Activated T-helper 2 cell treated with anti-CD3 and anti-CD28 coated beads, Interferon-gamma antibody, Interleukin-2, Interleukin-4, amounts not matched to agents 10 μg/mL and 5 μg/mL and 100 μg/mL, durations not matched to agents 14 hours and 24 hours and 36 hours (primary cell): Measurements from ENCODE around the gene RHOC. TPM values are rescaled to one million over a fixed set of nuclear protein-coding genes. Genes with fewer than 3 reads are reported as not detected.

Experiments used
- DNase-seq: peaks from one replicate; pipeline ENCODE4 v3.0.0; 2021; ENCODE audit warnings: low spot score
- H3K27ac Mint-ChIP-seq: one replicate; pipeline ENCODE4 v1.8.0; 2021; ENCODE audit warnings: mixed read lengths
- H3K27me3 Mint-ChIP-seq: one replicate; pipeline ENCODE4 v1.8.0; 2021; ENCODE audit warnings: low read depth, mixed read lengths
- H3K36me3 Mint-ChIP-seq: one replicate; pipeline ENCODE4 v1.8.0; 2021; ENCODE audit warnings: low read depth, mixed read lengths
- H3K4me1 Mint-ChIP-seq: one replicate; pipeline ENCODE4 v1.8.0; 2021; ENCODE audit warnings: low read depth, mixed read lengths
- H3K4me3 Mint-ChIP-seq: one replicate; pipeline ENCODE4 v1.8.0; 2021; ENCODE audit warnings: low read depth, mild to moderate bottlenecking, moderate library complexity, mixed read lengths
- H3K9me3 Mint-ChIP-seq: one replicate; pipeline ENCODE4 v1.8.0; 2021; ENCODE audit warnings: mixed read lengths
- intact Hi-C: fragments of 100-400 bp; cut with micrococcal nuclease; formaldehyde crosslinking; loops from one replicate; pipeline ENCODE4 v1.15.1; 2023
- total RNA-seq: library from RNA; stranded (reverse); gene quantifications from 2 replicates; pipeline ENCODE4 v1.2.3, GENCODE V29; 2022

The RHOC gene
- total RNA-seq, 1 donor from 2014 or later, result 74.7 TPM

DNA sequence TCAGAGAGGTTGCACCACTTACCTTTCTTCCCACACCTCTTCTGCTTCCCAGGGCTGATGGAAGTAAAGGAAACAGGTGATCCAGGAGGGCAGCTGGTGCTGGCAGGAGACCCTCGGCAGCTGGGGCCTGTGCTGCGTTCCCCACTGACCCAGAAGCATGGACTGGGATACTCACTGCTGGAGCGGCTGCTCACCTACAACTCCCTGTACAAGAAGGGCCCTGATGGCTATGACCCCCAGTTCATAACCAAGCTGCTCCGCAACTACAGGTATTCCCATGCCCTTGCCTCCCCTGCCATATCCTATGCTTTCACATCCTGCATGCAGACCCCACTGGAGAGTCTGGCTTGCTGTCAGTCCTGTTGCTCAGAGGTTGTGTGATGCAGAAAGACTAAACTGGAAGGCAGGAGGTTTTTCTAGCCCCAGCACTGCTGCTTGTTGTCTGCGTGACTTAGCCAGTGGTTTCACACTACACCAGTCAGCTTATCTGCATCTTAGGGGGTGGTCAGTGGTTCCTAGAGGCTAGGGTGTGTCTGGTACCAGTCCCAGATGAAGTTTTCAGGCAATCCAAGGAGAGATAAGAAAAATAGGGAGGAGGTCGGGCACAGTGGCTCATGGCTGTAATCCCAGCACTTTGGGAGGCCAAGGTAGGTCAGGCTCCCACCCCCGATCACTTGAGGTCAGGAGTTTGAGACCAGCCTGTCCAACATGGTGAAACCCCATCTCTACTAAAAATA lies 10.2 kb downstream of the RHOC start:
- no peak overlapping the region for H3K4me3 Mint-ChIP-seq
- H3K27me3 Mint-ChIP-seq, result no peaks in the 10 kb centered on the region
- H3K27ac Mint-ChIP-seq, result no peak overlapping the region
- peaks cover 55% of the 10 kb centered on the region for H3K36me3 Mint-ChIP-seq
- H3K4me1 Mint-ChIP-seq, result peaks cover 24% of the 10 kb centered on the region
- no peak for DNase-seq
- intact Hi-C loops, result no loop called here
- no peaks in the 10 kb centered on the region for H3K9me3 Mint-ChIP-seq

DNA sequence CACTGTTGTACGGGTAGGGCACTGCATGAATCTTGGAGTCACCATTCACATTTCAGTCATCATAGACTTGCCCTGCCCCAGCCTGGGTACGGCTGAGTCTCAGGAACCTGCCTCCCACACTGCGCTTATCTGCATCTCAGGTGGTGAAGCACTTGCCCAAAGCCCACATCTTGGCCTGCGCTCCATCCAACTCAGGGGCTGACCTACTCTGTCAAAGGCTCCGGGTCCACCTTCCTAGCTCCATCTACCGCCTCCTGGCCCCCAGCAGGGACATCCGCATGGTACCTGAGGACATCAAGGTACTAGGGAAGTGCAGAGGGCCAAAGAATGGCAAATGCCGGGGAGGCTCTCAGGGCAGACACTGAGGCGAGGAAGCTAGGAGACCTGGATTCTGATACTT lies 11.7 kb downstream of the RHOC start:
- no peak for DNase-seq
- Mint-ChIP-seq H3K4me1 (peaks cover 11% of the 10 kb centered on the region), H3K9me3 (no peaks in the 10 kb centered on the region), H3K27me3 (no peaks in the 10 kb centered on the region), H3K4me3 (no peak overlapping the region), H3K36me3 (peaks cover 54% of the 10 kb centered on the region), H3K27ac (no peak overlapping the region)
- intact Hi-C loops, result no loop called here

DNA sequence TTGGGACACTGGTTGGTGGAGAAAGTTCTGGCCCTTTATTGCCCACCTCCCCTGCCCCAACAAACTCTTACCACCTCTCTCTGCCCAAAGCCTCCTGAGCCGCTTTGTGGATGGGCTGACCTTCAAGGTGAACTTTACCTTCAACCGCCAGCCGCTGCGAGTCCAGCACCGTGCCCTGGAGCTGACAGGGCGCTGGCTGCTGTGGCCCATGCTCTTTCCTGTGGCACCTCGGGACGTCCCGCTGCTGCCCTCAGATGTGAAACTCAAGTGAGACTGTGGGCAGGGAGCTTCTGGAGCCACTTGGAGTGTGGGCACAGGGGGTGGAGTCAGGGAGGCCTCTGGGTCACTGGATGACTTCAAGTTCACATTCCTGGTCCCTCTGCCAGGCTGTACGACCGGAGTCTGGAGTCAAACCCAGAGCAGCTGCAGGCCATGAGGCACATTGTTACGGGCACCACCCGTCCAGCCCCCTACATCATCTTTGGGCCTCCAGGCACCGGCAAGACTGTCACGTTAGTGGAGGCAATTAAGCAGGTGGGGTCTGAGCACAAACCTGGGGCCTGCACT lies 12.5 kb downstream of the RHOC start:
- no peak overlapping the region for H3K27ac Mint-ChIP-seq
- H3K36me3 Mint-ChIP-seq, result peaks cover 53% of the 10 kb centered on the region
- no peaks in the 10 kb centered on the region for H3K9me3 Mint-ChIP-seq
- no peaks in the 10 kb centered on the region for H3K27me3 Mint-ChIP-seq
- DNase-seq, result no peak
- H3K4me3 Mint-ChIP-seq, result no peak overlapping the region
- intact Hi-C loops, result no loop called here
- peaks cover 3% of the 10 kb centered on the region for H3K4me1 Mint-ChIP-seq

DNA sequence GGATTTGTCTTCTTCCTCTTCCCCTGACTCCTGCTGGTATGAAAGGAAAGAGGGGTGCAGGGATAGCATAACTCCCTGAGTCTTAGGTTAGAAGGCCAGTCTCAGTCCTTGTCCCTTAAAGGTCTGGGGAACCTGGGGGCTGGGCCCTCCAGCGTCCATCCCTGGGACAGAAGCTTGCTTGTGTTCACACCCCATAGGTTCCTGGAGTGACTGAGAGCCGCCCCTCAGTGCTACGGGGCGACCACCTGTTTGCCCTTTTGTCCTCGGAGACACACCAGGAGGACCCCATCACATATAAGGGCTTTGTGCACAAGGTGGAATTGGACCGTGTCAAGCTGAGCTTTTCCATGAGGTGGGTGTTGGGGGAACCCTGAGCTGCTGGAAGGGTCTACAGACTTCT lies 13.1 kb downstream of the RHOC start:
- no peaks in the 10 kb centered on the region for H3K9me3 Mint-ChIP-seq
- no peaks in the 10 kb centered on the region for H3K4me1 Mint-ChIP-seq

DNA sequence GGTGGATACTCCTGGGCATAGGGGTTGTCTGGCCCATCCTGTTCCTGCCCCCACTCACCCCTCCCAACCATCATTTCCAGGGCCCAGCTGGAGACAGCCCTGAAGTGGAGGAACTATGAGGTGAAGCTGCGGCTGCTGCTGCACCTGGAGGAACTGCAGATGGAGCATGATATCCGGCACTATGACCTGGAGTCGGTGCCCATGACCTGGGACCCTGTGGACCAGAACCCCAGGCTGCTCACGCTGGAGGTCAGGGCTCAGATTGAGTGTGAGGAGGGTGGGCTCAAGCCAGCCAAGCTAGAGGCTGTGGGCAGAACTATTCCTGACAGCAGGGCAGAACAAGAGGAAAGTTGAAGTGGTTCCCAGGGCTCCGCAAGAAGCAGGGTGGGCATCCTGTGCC lies 14.2 kb downstream of the RHOC start:
- Mint-ChIP-seq H3K27me3 (no peaks in the 10 kb centered on the region), H3K4me1 (no peaks in the 10 kb centered on the region), H3K36me3 (peaks cover 46% of the 10 kb centered on the region), H3K27ac (no peak overlapping the region), H3K4me3 (no peak overlapping the region), H3K9me3 (no peaks in the 10 kb centered on the region)
- intact Hi-C loops, result no loop called here
- DNase-seq, result no peak

More for the DNA sequence above, 13.1 kb downstream of the RHOC start:
- peaks cover 49% of the 10 kb centered on the region for H3K36me3 Mint-ChIP-seq
- H3K27ac Mint-ChIP-seq, result no peak overlapping the region
- H3K27me3 Mint-ChIP-seq, result no peaks in the 10 kb centered on the region
- H3K4me3 Mint-ChIP-seq, result no peak overlapping the region
- intact Hi-C loops, result no loop called here
- no peak for DNase-seq

DNA sequence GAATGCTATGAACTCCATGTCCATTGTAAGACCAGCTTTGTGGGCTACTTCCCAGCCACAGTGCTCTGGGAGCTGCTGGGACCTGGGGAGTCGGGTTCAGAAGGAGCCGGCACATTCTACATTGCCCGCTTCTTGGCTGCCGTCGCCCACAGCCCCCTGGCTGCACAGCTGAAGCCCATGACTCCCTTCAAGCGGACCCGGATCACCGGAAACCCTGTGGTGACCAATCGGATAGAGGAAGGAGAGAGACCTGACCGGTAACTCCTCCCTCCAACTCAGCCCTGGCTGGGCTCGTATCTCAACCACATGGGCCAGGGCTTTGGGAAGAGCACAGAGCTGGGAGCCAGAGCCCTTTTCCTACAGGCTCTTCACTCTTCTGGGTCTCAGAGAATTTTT lies 17.1 kb downstream of the RHOC start:
- Mint-ChIP-seq H3K9me3 (no peaks in the 10 kb centered on the region), H3K4me1 (peaks cover 3% of the 10 kb centered on the region), H3K4me3 (no peak overlapping the region), H3K27ac (no peak overlapping the region), H3K36me3 (peaks cover 32% of the 10 kb centered on the region), H3K27me3 (no peaks in the 10 kb centered on the region)
- intact Hi-C loops, result no loop called here
- DNase-seq, result no peak

DNA sequence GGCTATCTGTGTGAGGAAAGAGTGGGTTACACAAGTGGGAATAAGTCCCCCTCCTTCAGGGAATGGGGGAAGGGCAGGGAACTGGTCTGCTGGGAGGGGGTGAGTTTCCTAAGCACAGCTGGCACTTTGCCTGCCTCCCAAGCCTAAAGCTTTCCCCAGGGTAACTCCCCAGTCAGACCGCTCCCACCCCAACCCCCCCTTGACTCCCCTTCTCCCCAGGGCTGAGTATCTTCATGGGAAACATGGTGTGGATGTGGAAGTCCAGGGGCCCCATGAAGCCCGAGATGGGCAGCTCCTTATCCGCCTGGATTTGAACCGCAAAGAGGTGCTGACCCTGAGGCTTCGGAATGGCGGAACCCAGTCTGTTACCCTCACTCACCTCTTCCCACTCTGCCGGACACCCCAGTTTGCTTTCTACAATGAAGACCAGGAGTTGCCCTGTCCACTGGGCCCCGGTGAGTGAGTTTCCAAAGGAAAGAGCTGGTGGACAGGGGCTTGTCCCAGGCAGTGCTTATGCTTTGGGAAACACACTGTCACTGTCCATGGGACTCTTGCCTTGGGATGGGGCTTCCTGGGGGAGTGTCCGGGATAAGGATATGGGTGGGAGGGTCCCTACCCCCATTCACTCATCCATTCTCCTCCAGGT lies 17.6 kb downstream of the RHOC start:
- no peaks in the 10 kb centered on the region for H3K27me3 Mint-ChIP-seq

DNA sequence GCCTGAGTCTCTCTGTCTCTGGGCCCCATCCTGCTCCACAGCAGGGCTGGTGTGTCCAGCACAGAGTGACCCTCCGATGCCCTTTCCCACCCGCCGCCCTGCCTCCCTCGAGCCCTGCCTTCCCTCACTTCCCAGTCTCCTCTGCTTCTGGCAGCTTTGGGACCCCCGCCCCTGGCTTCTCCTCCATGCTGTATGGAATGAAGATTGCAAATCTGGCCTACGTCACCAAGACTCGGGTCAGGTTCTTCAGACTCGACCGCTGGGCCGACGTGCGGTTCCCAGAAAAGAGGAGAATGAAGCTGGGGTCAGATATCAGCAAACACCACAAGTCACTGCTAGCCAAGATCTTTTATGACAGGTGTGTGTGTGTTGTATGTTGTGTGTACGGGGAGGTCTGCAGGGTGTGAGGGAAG lies 18.1 kb downstream of the RHOC start:
- intact Hi-C loops, result no loop called here
- H3K4me3 Mint-ChIP-seq, result no peak overlapping the region
- no peaks in the 10 kb centered on the region for H3K9me3 Mint-ChIP-seq
- DNase-seq, result no peak
- H3K36me3 Mint-ChIP-seq, result peaks cover 30% of the 10 kb centered on the region
- no peaks in the 10 kb centered on the region for H3K27me3 Mint-ChIP-seq
- peaks cover 3% of the 10 kb centered on the region for H3K4me1 Mint-ChIP-seq
- no peak overlapping the region for H3K27ac Mint-ChIP-seq

More for the DNA sequence above, 17.6 kb downstream of the RHOC start:
- no peak overlapping the region for H3K4me3 Mint-ChIP-seq
- H3K4me1 Mint-ChIP-seq, result peaks cover 3% of the 10 kb centered on the region
- no peak overlapping the region for H3K27ac Mint-ChIP-seq
- no peaks in the 10 kb centered on the region for H3K9me3 Mint-ChIP-seq
- no peak for DNase-seq
- H3K36me3 Mint-ChIP-seq, result peaks cover 30% of the 10 kb centered on the region
- intact Hi-C loops, result no loop called here

DNA sequence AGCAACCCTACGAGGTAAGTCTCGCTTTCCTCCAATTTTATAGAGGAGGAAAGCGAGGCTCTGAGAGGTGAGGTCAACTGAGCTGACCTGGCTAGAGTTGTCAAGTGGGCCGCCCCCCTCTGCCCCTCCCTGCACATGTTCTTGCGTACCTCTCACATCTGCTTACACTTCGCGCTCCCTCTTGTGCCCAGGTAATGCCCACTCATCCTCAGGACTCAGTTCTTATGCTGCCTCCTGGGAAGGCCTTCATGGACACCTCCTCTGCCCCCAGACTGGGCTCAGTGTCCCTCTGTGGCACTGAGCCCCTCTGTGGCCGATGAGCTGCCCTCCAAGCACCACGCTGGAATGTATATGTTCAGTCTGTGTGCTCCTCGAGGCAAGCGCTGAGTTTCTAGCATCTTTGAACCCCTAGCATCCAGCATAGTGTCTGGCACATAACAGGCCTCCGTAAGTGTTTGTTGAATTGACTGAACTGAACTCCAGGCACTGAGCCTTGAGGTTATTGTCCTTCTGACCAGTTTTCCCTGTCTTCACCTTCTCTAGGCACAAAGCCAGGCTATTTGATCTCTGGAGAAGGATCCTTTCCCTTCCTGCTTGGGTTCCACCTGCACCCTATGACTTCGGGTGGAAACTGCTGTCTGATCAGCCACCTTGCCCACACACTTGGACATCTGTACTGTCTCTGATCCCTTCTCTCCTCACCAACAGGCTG lies 19.0 kb downstream of the RHOC start:
- DNase-seq, result no peak
- Mint-ChIP-seq H3K27me3 (no peaks in the 10 kb centered on the region), H3K4me3 (no peak overlapping the region), H3K27ac (no peak overlapping the region), H3K4me1 (peaks cover 3% of the 10 kb centered on the region), H3K9me3 (no peaks in the 10 kb centered on the region), H3K36me3 (peaks cover 27% of the 10 kb centered on the region)
- intact Hi-C loops, result no loop called here

DNA sequence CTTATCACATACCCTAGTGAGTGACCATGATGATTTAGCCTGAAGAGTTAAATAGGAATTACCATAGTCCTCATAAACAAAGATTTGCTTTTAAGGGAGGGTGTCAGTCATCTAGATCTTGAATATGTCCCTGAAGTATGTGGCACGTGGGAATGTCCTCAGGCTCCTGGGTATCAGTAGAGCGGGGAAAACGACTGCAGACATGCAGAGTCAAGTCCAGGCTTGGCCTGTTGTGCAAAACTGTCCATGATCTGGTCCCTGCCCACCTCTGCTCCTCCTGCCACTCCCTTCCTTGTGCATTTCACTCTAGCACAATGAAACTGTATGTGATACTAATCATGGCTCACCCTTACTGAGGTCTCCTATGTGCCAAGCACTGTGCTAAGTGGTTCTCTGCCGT lies 19.6 kb downstream of the RHOC start:
- intact Hi-C loops, result no loop called here

DNA sequence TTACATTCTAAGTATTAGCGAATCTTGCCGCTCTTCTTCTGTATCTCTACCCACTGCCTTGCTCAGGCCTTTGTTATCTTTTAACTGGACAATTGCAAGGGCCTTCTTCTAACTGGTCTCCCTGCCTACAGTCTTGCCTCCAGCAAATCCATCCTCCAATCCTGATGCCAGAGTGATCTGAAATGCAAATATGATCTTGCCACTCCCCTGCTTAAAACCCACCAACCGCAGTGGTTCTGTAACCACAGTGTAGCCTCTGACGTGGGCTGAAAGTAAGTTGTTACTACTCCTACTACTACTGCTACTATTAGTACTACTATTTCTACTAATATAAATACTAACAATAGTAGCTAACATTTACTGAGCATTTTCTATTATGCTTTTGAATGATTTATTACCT lies 20.1 kb downstream of the RHOC start:
- Mint-ChIP-seq H3K27me3 (no peaks in the 10 kb centered on the region), H3K9me3 (no peaks in the 10 kb centered on the region), H3K4me1 (peaks cover 3% of the 10 kb centered on the region), H3K4me3 (no peak overlapping the region), H3K27ac (no peak overlapping the region), H3K36me3 (peaks cover 22% of the 10 kb centered on the region)
- intact Hi-C loops, result no loop called here
- DNase-seq, result no peak

More for the DNA sequence above, 19.6 kb downstream of the RHOC start:
- DNase-seq, result no peak
- Mint-ChIP-seq H3K36me3 (peaks cover 23% of the 10 kb centered on the region), H3K9me3 (no peaks in the 10 kb centered on the region), H3K4me1 (peaks cover 3% of the 10 kb centered on the region), H3K27ac (no peak overlapping the region), H3K4me3 (no peak overlapping the region), H3K27me3 (no peaks in the 10 kb centered on the region)

DNA sequence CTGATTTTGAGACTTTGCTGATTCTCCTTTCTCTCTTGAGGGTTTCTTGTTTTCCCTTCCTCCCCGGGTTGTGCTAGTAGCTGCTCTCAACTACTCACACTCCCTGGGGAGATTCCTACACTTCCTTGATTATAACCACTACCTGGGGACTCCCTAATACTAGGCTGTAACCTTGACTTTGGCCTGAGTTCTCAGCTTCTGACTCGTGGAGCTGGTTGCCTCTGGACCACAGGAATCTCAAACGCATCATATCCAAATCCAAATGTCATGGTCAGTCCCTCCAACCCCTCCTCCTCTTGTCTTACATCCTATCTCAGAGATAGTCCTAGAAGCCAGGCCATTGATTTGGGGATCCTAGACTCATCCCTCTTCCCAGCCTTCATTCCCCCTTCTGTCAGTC lies 20.5 kb downstream of the RHOC start:
- peaks cover 3% of the 10 kb centered on the region for H3K4me1 Mint-ChIP-seq
- DNase-seq, result no peak
- intact Hi-C loops, result no loop called here
- no peak overlapping the region for H3K27ac Mint-ChIP-seq
- H3K9me3 Mint-ChIP-seq, result no peaks in the 10 kb centered on the region
- H3K27me3 Mint-ChIP-seq, result no peaks in the 10 kb centered on the region
- H3K4me3 Mint-ChIP-seq, result no peak overlapping the region
- H3K36me3 Mint-ChIP-seq, result peaks cover 18% of the 10 kb centered on the region

DNA sequence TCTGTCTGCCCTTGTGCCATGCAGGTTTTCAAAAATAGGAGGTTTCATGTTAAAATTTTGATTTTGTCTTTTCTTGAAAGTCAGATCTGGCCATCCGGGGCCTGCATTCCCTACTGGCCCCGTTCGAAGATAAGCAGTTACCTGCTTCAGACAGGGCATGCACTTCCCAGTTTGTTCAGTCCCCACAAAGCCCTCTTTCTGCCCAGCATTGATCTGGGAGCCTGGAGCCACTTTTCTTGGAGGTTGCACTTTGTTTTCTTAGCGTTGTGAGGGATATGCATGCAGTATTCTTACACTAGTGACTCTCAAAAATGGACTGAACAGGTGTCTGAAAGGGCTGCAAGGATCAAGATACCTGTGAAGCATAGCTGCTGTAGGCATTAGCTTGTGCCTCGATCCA lies 21.0 kb downstream of the RHOC start:
- no peak overlapping the region for H3K4me3 Mint-ChIP-seq
- H3K36me3 Mint-ChIP-seq, result peaks cover 18% of the 10 kb centered on the region
- intact Hi-C loops, result no loop called here

More for the DNA sequence above, 21.0 kb downstream of the RHOC start:
- Mint-ChIP-seq H3K9me3 (no peaks in the 10 kb centered on the region), H3K27ac (no peak overlapping the region), H3K27me3 (no peaks in the 10 kb centered on the region), H3K4me1 (peaks cover 3% of the 10 kb centered on the region)
- no peak for DNase-seq
